GM18505 (cell line): Measurements from ENCODE around the gene TCF19.

ENCODE experiments used
- ATAC-seq: cut with Tn5 transposase; IDR thresholded peaks from one replicate; pipeline ENCODE4 v1.9.1; 2021; ENCODE audit not compliant: unreplicated experiment
- POLR2A ChIP-seq: IDR thresholded peaks from 4 replicates; pipeline ENCODE4 v1.6.1; 2011; ENCODE audit warnings: borderline replicate concordance; ENCODE audit not compliant: insufficient read depth, insufficient read length; ENCODE audit errors: extremely low read depth

The TCF19 gene

DNA sequence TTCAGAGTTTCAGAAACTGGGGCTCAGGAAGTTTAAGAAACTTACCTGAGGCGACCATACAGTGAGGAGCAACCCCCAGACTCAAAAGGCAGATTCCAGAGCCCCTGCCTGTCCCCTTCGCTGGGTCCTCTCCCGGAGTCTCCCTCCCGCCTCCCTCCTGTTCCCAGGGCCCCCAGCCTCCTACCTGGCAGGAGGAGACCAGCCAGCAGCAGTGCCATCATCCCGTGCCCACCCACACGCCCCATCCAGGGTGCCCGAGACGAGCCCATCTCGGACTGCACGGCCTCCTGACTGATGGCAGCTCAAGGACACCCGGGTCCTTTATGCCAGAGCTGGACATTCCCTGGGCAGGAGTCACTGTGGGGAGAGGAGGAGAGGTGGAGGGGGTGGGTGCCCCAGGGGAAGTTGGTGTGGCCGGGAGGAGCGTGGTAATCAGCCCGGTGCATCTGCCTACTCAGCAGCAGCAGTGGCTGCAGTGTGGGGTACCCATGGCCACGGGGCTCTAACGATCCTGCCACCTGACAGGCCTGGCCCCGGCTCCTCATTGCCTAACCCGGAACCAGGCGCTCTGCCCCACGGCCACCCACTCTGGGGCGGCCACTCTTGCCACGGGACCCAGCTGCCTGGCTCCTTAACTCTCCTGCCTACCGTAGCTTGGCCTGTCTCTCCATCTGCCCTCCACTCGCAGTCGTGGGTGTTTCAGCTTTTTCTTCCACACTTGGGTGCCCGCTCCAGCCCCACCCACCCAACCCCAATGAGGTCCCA is 38.1 kb upstream of the TCF19 start, which contains the start of gene CDSN:
Gene CDSN (minus strand): TSS at position 296 of the 765 bp plus-strand sequence. CDS start 27 bp downstream, at position 269.
- no peak for TF ChIP-seq POLR2A
- no peak for ATAC-seq

DNA sequence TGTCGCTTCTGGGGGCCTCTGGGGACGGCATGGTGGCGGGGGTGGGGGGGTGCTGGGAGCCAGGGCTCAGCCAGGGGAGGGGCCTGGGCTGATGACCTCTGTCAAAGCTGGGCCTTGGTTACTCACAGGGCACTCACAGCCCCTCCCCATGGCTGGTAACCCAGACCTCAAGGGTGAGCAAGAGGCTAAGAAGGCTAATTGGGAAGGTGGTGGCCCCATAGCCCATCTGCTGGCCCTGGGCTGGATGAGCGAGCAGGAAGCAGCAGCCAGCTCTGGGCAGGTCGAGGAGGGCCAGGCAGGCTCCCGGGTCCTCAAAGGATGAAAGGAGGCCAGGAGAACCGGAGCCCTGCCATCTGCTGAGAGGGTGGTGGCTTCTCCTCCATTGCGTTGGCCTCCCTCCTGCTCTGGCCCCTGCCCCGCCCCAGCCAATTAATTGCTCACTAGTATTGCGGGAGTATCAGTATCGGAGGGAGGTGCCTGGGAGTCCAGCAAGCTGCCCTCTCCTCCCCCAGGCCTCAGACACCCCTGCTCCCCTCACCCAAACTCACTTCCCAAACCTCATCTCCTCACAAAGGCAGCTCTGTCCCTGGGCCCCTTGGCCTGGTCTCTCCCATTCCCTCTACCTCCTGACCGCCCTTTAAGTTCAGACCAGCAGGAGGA is 37.1 kb upstream of the TCF19 start:
- no peak for ATAC-seq
- TF ChIP-seq POLR2A: no peak

DNA sequence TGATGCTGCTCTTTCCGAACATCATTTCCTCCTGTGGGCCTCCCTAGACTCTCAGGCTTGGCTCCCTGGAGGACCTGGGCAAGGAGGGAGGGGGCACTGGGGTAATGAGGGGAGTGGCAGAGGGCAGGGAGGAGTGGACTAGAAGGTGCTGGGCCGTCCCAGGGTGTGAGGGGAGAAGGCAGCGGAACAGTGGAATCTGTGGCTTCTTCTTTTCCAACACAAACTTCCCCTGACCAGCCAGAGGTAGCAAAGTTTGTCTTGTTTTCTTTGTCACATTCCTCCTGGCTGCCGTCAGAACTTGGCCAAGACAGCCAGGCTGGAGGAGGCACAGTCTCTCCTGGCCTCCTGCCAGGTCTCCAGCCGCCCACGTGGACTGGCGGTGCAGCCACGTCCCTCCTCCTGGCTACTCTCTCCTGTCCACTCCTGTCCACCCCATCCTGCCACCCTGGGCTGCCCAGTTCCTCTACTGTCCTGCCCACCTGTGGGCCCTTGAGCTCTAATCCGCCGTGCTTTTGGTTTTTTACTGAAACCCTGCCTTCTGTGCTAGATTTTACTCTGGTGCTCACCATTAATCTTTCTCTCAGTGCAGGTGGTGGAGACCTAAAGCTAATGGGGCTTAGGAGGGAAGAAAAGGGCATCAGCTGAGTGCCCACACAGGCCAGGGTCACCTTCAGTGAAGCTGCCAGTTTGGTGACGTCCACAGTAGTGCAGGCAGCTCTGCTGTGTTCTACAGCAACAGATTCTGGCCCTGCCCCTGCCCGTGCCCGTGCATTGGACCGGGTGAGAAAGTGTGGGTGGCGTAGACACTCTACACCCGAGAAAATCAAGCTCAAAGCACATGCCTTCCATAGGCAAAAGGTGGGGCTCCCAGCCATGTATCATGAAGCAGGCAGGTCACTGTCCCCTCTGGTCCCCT is 35.3 kb upstream of the TCF19 start:
- no peak for ATAC-seq
- TF ChIP-seq POLR2A: no peak

DNA sequence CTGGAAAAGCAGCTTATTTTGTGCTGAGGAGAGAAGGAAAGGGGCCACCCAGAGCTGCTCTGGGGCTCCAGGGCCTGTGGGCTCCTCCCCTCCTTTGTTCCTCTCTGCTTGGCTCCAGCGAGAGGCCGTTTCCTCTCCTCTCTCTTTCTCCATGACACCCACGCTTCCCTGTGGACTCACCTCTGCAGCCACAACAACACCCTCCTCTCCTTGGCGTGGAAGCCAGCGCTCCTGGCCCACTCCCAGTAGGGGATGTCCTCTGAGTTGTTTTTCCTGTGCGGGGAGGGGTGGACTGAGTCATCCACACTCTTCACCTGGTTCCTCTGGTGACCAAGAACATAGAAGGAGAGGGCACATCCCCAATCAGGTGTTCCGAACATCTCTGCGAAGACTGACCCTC is 33.2 kb upstream of the TCF19 start:
- no peak for ATAC-seq
- no peak for TF ChIP-seq POLR2A

DNA sequence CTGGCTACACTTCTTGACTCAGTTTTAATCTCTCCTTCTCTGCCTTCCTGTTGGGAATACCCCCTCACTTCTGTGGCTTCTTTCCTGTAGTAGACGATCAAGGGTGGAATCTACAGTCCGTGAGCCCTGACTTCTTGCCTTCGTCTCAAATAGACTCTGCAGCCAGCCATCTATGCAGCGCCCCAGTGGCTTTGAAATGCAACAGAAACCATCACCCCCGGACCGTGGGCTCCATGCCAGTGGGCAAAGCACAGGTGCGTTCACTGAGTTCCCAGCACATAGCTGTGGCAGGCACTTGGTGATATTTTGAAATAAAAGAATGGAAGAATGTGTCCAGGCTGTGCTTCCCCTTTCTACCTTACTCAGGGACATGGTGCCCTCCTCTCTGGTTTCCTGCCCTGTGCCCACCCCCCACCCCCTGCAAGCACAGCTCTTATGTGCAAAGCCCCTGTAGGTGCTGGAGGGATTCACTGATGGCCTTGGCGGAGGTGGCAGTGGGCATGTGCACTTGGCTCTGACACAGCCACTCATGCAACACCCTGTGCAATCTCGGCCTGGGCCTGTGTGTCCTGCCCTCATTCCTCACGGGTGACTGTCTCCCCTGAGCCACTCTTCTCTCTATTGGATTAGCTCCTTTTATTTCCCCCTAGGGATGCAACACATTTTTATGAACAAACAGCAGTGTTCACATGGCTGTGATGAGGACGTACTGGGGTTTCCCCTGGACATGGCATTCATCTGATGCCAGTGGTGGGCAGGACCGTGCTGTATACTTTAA is 32.6 kb upstream of the TCF19 start:
- no peak for ATAC-seq

DNA sequence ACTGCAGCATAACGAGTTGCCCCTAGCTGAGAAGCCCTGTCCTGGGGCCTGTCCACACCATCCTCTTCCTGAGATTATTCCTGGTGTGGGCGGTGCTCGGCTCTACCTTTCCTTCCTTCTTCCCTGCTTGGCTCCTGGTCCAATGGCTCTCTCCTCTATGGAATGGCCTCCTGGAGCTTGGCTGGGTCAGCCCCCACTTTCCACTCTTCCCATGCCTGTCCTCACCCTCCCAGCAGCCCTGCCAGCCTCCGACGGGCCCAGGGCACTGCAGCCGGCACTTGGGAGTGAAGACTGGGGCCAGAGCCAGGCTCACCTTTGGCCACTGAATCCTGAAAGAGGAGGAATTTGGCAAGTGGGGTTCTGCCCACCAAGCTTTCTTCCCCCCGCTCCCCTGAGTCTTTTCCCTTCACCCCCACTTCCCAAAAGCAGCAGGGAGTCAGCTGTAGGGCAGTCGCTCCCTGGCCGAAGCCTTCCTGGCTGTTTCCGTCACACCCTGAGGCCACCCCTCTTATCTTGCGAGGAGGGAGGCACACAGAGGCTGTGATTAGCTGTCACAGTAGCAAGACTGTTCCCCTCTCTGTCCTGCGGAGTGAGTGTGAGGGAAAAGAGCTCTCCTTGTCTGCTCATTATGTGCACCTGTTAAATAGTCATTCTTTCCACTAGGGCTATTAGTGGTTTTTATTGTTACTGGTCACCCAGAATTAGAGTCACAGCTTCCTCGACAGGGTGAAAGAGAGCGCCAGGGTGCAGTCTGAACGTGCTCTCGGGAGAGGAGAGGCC is 31.8 kb upstream of the TCF19 start:
- ATAC-seq: no peak
- TF ChIP-seq POLR2A: no peak

More for the DNA sequence above, 32.6 kb upstream of the TCF19 start:
- no peak for TF ChIP-seq POLR2A

DNA sequence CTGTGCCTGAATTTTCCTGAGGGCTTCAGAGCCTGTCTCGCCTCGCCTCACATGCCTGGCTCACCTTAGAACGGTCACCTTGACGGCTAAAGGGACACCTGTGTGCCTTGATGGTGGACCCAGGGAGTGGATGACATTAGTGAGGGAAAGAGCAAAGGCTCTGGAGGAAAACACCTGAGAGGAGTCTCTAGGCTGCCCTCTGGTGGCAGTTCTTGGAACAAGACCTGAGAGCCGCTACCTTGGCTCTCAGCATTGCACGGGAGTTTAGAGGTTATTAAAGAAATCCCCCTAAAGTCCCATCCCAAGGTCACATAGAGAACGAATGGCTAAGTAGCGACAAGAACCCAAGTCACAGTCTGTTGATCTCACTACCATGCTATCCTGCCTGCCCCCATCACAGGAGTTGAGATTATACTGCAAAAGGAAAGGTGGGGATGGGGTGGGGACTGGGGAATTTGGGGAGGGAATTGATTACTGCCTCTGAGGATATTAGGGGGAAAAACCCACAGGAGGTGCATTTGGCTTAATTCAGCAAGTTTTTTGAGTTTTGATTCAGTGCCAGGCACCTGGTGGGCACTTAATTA is 30.2 kb upstream of the TCF19 start:
- no peak for TF ChIP-seq POLR2A
- ATAC-seq: no peak

DNA sequence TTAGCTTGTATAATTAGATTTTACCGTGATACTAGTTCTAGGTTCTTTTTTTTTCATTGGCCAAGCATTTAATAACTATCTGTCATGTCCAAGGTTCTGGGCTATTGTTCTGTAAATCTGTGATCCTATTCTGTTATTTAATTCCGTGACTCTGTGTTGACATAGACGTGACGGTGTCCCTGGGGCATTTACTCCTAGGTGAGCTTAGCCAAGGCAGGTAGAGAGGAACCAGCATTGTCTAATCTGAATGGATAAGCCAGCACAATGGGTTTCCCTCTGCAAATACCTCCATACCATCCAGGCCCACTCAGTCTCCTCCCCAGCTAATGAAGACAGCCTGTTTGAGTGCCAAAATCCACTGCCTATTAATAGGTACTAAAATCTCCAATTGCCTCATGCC is 29.3 kb upstream of the TCF19 start:
- no peak for TF ChIP-seq POLR2A
- ATAC-seq: no peak

DNA sequence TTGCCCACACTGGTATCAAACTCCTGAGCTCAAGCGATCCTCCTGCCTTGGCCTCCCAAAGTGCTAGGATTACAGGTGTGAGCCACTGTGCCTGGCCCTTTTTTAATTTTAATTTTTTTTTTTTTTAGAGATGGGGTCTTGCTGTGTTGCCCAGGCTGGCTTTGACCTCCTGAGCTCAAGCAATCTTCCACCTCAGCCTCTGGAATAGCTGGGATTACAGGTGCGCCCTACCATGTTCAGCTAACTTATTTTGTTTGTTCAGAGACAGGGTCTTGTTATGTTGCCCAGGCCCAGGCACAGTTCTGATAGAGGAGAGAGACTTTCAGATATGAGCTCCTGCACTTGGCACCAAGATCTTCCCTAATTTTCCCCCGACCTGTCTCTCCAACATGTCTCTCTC is 27.6 kb upstream of the TCF19 start:
- TF ChIP-seq POLR2A: no peak
- ATAC-seq: no peak

DNA sequence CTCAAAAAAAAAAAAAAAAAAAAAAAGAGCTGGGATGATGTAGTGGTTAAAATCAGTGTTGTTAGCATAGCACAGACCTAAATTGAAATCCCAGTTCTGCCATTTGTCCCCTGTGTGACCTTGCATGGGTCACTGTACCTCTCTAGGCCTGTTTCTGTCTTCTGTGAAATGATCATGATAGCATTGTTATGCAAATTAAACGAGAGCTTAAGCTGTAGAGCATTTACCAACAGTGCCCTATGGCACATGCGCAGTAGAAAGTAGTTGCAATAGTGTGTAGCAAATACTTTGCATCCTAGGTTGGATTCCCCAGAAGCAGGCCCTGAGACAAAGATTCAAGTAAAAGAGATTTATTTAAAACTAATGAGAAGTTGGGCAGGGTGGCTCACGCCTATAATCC is 26.8 kb upstream of the TCF19 start:
- ATAC-seq: no peak

DNA sequence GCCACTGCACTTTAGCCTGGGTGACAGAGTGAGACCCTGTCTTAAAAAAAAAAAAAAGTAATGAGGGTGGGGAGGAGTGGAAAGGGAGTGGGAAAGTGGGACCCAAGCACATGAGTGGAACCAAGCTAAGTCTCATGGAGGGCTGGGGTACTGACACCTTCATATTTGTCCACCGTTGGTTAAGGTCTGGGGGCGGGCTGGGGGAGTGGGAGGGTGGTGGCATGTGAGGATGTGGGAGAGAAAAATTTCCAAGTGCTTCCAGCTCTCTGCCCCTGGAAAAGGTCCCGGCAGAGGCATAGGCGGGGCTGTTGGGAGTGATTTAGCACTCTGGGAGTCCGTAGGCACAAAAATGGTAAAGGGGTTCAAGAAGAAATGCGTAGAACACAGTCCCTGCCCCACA is 25.6 kb upstream of the TCF19 start:
- TF ChIP-seq POLR2A: no peak
- no peak for ATAC-seq

More for the DNA sequence above, 26.8 kb upstream of the TCF19 start:
- no peak for TF ChIP-seq POLR2A

DNA sequence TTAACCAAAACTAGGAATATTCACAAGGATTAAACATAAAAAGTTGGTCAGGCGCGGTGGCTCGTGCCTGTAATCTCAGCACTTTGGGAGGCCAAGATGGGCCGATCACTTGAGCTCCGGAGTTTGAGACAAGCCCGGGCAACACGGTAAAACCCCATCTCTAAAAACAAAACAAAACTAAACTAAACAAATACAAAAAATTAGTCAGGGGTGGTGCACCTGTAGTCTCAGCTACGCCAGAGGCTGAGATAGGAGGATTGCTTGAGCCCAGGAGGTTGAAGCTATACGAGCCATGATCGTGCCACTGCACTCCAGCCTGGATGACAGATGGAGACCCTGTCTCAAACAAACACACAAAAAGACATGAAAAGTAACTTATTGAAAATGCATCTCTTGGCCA is 22.7 kb upstream of the TCF19 start:
- no peak for ATAC-seq
- no peak for TF ChIP-seq POLR2A
